HK-2 (cell line): ENCODE measurements around the gene ZBTB24.

Source experiments
- DNase-seq: peaks from one replicate; pipeline ENCODE4 v3.0.0-alpha.2; 2018; ENCODE audit not compliant: unreplicated experiment

The ZBTB24 gene

DNA sequence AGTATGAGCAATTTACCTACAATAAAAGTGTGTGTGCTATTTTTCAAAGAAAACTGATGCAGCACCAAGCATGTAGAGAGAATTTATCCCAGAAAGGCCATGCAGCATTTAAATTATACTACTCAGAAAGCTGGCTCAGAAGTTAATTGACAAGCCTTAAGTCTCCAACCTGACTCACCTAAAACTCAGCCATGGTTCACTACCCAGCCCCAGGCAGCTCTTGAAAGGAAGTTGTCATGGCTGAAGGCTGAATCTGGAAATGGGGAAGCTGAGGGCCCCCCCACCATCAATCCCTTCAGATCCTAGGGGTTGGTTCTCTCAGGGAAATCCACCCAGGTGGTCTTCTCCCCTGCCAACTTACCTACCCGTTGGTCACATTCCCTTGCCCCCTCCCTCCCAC is 62.3 kb downstream of the ZBTB24 start:
- DNase-seq = peak; percentile 44

DNA sequence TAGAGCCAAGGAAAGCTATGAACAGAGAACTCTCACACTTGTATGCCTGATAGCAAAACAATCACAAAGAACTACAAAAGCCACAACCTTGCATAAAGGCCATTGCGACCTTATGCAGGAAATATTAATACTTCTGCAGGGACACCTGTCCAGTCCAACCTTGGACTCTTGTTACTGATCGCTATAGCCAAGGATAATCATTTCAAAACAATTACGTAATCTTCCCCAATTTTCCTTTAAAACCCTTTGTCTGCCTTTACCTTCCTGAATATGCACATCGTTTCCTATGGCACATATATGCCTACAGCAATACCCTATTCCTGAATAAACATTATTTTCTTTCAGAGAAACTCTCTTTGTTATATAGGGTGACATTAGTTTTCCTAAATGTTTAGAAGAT is 65.4 kb downstream of the ZBTB24 start:
- no peak for DNase-seq
